ENCODE data around the gene OPRL1.

The OPRL1 gene

GRCh38 chr20:64055893-64056638 lies 23.8 kb upstream of the OPRL1 start:
- no peak for DNase-seq (ENCODE audit: extremely low read depth in 1 of 2, low read depth in 1 of 2)

- no peak for DNase-seq (ENCODE audit: extremely low read depth in 1 of 2, low read depth in 1 of 2)
Measured at GRCh38 chr20:64056639-64056888, 23.3 kb upstream of the OPRL1 start.

- DNase-seq (ENCODE audit: extremely low read depth in 1 of 2, low read depth in 1 of 2) = no peak
Measured at GRCh38 chr20:64056889-64057627, 22.8 kb upstream of the OPRL1 start.

GRCh38 chr20:64057628-64058498 lies 22.0 kb upstream of the OPRL1 start:
- peak; percentile 60 to 76 for DNase-seq (ENCODE audit: extremely low read depth in 1 of 2, low read depth in 1 of 2)

- DNase-seq (ENCODE audit: extremely low read depth in 1 of 2, low read depth in 1 of 2) = no peak
Measured at GRCh38 chr20:64058536-64058935, 21.3 kb upstream of the OPRL1 start.

- no peak for DNase-seq (ENCODE audit: extremely low read depth in 1 of 2, low read depth in 1 of 2)
Measured at GRCh38 chr20:64062276-64062595, 17.6 kb upstream of the OPRL1 start.

GRCh38 chr20:64062596-64063388 lies 17.1 kb upstream of the OPRL1 start, which contains the start of gene TCEA2:
Gene TCEA2 (plus strand): TSS chr20:64063198. CDS start chr20:64063313, 115 bp downstream.
- DNase-seq (ENCODE audit: extremely low read depth in 1 of 2, low read depth in 1 of 2) = peak; percentile 91 to 94

GRCh38 chr20:64063389-64064144 lies 16.3 kb upstream of the OPRL1 start:
- DNase-seq (ENCODE audit: extremely low read depth in 1 of 2, low read depth in 1 of 2) = peak in 1 of 2 donors; percentile 25

GRCh38 chr20:64064145-64064698 lies 15.7 kb upstream of the OPRL1 start:
- no peak for DNase-seq (ENCODE audit: extremely low read depth in 1 of 2, low read depth in 1 of 2)

GRCh38 chr20:64065062-64065973 lies 14.6 kb upstream of the OPRL1 start:
- DNase-seq (ENCODE audit: extremely low read depth in 1 of 2, low read depth in 1 of 2) = no peak

GRCh38 chr20:64065974-64066343 lies 13.9 kb upstream of the OPRL1 start:
- DNase-seq (ENCODE audit: extremely low read depth in 1 of 2, low read depth in 1 of 2) = peak in 1 of 2 donors; percentile 72

GRCh38 chr20:64067005-64067632 lies 12.8 kb upstream of the OPRL1 start:
- DNase-seq (ENCODE audit: extremely low read depth in 1 of 2, low read depth in 1 of 2) = no peak

- no peak for DNase-seq (ENCODE audit: extremely low read depth in 1 of 2, low read depth in 1 of 2)
Measured at GRCh38 chr20:64067733-64068307, 12.1 kb upstream of the OPRL1 start.

GRCh38 chr20:64068386-64069208 lies 11.3 kb upstream of the OPRL1 start:
- DNase-seq (ENCODE audit: extremely low read depth in 1 of 2, low read depth in 1 of 2) = no peak

- no peak for DNase-seq (ENCODE audit: extremely low read depth in 1 of 2, low read depth in 1 of 2)
Measured at GRCh38 chr20:64069209-64069613, 10.7 kb upstream of the OPRL1 start.

- no peak for DNase-seq (ENCODE audit: extremely low read depth in 1 of 2, low read depth in 1 of 2)
Measured at GRCh38 chr20:64069614-64070243, 10.2 kb upstream of the OPRL1 start.

All from stimulated activated CD8-positive, alpha-beta memory T cell treated with anti-CD3 and anti-CD28 coated beads, Interleukin-7, amount 100 ng/mL, for 48 hours (primary cell).